ENCODE results near the gene BOC. TPM values are rescaled to one million over a fixed set of nuclear protein-coding genes. Genes with fewer than 3 reads are reported as not detected.

The BOC gene
- total and polyA plus RNA-seq, 2 experiments from 2014 or later: 2.1 to 4.1 TPM

GRCh38 chr3:113222451-113223086 is 11.2 kb downstream of the BOC start:
- ATAC-seq: peak; percentile 33
- H3K4me1 Mint-ChIP-seq: peaks cover 40% of the 10 kb centered on the region

More at GRCh38 chr3:113222451-113223086, 11.2 kb downstream of the BOC start:
- Mint-ChIP-seq H3K27me3 (ENCODE audit: insufficient read depth, low read depth, poor library complexity) (peaks cover 5% of the 10 kb centered on the region), H3K27ac (0 out of 2 replicates have a peak overlapping the region, but pooled peaks have one; percentile 5), H3K36me3 (ENCODE audit: low read depth) (0 out of 3 replicates have a peak, but pooled peaks cover 3% of the 10 kb centered on the region), H3K4me3 (no peak overlapping the region), H3K9me3 (no peaks in the 10 kb centered on the region; the same call in 2 of the 3 replicates)
- H2AFZ ChIP-seq: no peak overlapping the region
- TF ChIP-seq CREB1 (CRISPR knock-in tag; IDR thresholded peaks at IDR 0.05; ENCODE audit: low read depth) (no peak), ETS1 (IDR thresholded peaks at IDR 0.05) (no peak), JUNB (IDR thresholded peaks at IDR 0.05; ENCODE audit: unreplicated experiment) (no peak), REST (IDR thresholded peaks at IDR 0.05; ENCODE audit: unreplicated experiment) (no peak), STAT1 (IDR thresholded peaks at IDR 0.05; ENCODE audit: unreplicated experiment) (no peak)
- H4K20me1 ChIP-seq (replicated peaks; ENCODE audit: insufficient read depth): no peaks in the 10 kb centered on the region
- peaks cover 8% of the 10 kb centered on the region for H3K4me1 ChIP-seq (ENCODE audit: insufficient read depth)
- H3K36me3 ChIP-seq (ENCODE audit: insufficient read depth): no peaks in the 10 kb centered on the region
- no peak for DNase-seq (ENCODE audit: low spot score)
- H3K27me3 ChIP-seq (ENCODE audit: insufficient read depth): no peaks in the 10 kb centered on the region
- H3K4me2 ChIP-seq: no peak overlapping the region
- no peaks in the 10 kb centered on the region for H3F3A ChIP-seq (replicated peaks; ENCODE audit: low read depth)
- 0 out of 2 replicates have a peak overlapping the region, but pooled peaks have one; percentile 6 for H3K27ac ChIP-seq (ENCODE audit: low read depth)
- no peak overlapping the region for H3K4me3 ChIP-seq
- H3K79me2 ChIP-seq (replicated peaks; ENCODE audit: insufficient read depth): no peaks in the 10 kb centered on the region
- no peaks in the 10 kb centered on the region for H3K9me2 ChIP-seq (ENCODE audit: insufficient read depth)
